Measurements from ENCODE around the gene NCEH1.

GRCh38 chr3:172659246-172660002 lies 51.4 kb downstream of the NCEH1 start:
- no peak for TF ChIP-seq POLR2A (IDR thresholded peaks at IDR 0.05)
- TF ChIP-seq CTCF (IDR thresholded peaks at IDR 0.05): no peak
- TF ChIP-seq POLR2AphosphoS5 (IDR thresholded peaks at IDR 0.05): no peak
